Activated naive CD8-positive, alpha-beta T cell (primary cell): ENCODE results near the gene ITGB6.

ENCODE experiments used
- H3K27ac Mint-ChIP-seq: one replicate; pipeline ENCODE4 v1.8.0; 2021; ENCODE audit warnings: mixed read lengths
- H3K27me3 Mint-ChIP-seq: one replicate; pipeline ENCODE4 v1.8.0; 2021; ENCODE audit warnings: mixed read lengths
- H3K36me3 Mint-ChIP-seq: one replicate; pipeline ENCODE4 v1.8.0; 2021; ENCODE audit warnings: mixed read lengths
- H3K4me1 Mint-ChIP-seq: one replicate; pipeline ENCODE4 v1.8.0; 2021; ENCODE audit warnings: low read depth, mixed read lengths
- H3K4me3 Mint-ChIP-seq: one replicate; pipeline ENCODE4 v1.8.0; 2021; ENCODE audit warnings: mild to moderate bottlenecking, mixed read lengths
- H3K9me3 Mint-ChIP-seq: one replicate; pipeline ENCODE4 v1.8.0; 2021; ENCODE audit warnings: low read depth, mixed read lengths

ITGB6 gene

GRCh38 chr2:160077912-160078810, 121.9 kb downstream of the ITGB6 start:
- Mint-ChIP-seq H3K27me3 (no peaks in the 10 kb centered on the region), H3K9me3 (peaks cover 4% of the 10 kb centered on the region), H3K4me1 (peaks cover 4% of the 10 kb centered on the region), H3K36me3 (peaks cover 6% of the 10 kb centered on the region), H3K4me3 (no peak overlapping the region), H3K27ac (no peak overlapping the region)

- Mint-ChIP-seq H3K27ac (no peak overlapping the region), H3K36me3 (no peaks in the 10 kb centered on the region), H3K4me3 (no peak overlapping the region), H3K9me3 (no peaks in the 10 kb centered on the region), H3K27me3 (no peaks in the 10 kb centered on the region), H3K4me1 (peaks cover 4% of the 10 kb centered on the region)
Measured at GRCh38 chr2:160076914-160077313, 123.2 kb downstream of the ITGB6 start.

- no peaks in the 10 kb centered on the region for H3K27me3 Mint-ChIP-seq
- H3K9me3 Mint-ChIP-seq, result no peaks in the 10 kb centered on the region
- no peak overlapping the region for H3K27ac Mint-ChIP-seq
- H3K36me3 Mint-ChIP-seq, result no peaks in the 10 kb centered on the region
- H3K4me3 Mint-ChIP-seq, result no peak overlapping the region
- H3K4me1 Mint-ChIP-seq, result peaks cover 4% of the 10 kb centered on the region
Measured at GRCh38 chr2:160076241-160076640, 123.8 kb downstream of the ITGB6 start.

GRCh38 chr2:160075171-160075570, 124.9 kb downstream of the ITGB6 start:
- Mint-ChIP-seq H3K36me3 (no peaks in the 10 kb centered on the region), H3K27ac (no peak overlapping the region), H3K4me3 (no peak overlapping the region), H3K4me1 (peaks cover 4% of the 10 kb centered on the region), H3K27me3 (no peaks in the 10 kb centered on the region), H3K9me3 (no peaks in the 10 kb centered on the region)

DNA sequence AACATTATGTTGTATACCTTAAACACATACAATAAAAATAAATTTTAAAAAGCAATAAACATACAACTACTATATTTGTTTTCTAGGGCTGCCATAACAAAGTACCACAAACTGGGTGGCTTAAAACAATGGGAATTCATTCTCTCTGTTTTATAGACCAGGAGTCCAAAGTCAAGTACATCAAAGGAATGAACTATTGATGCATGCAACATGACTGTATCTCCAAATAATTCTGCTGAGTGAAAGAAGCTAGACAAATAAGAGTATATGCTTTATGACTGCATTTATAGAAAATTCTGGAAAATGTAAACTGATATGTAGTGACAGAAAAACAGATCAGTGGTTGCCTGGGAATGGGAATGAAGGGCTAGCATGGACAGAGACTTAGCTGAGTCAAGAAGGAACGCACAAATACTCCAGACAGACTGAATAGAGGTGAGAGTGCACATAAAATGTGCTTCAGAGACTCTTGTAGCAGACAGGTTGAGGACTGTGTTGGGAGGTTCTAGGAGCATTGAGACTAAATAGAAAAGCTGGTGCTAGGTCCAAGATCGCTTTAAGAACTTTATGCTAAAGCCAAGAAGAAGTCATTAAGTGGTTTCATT, 126.7 kb downstream of the ITGB6 start:
- H3K4me1 Mint-ChIP-seq, result peaks cover 4% of the 10 kb centered on the region
- no peak overlapping the region for H3K4me3 Mint-ChIP-seq
- no peaks in the 10 kb centered on the region for H3K9me3 Mint-ChIP-seq
- H3K27me3 Mint-ChIP-seq, result no peaks in the 10 kb centered on the region
- no peaks in the 10 kb centered on the region for H3K36me3 Mint-ChIP-seq
- no peak overlapping the region for H3K27ac Mint-ChIP-seq

GRCh38 chr2:160068906-160069305, 131.2 kb downstream of the ITGB6 start:
- peaks cover 2% of the 10 kb centered on the region for H3K36me3 Mint-ChIP-seq
- H3K9me3 Mint-ChIP-seq, result no peaks in the 10 kb centered on the region
- H3K27ac Mint-ChIP-seq, result no peak overlapping the region
- no peak overlapping the region for H3K4me3 Mint-ChIP-seq
- peaks cover 7% of the 10 kb centered on the region for H3K27me3 Mint-ChIP-seq
- no peaks in the 10 kb centered on the region for H3K4me1 Mint-ChIP-seq

GRCh38 chr2:160064916-160065315, 135.2 kb downstream of the ITGB6 start:
- Mint-ChIP-seq H3K4me1 (peaks cover 7% of the 10 kb centered on the region), H3K9me3 (no peaks in the 10 kb centered on the region), H3K27me3 (peaks cover 29% of the 10 kb centered on the region), H3K27ac (no peak overlapping the region), H3K4me3 (no peak overlapping the region), H3K36me3 (peaks cover 2% of the 10 kb centered on the region)

GRCh38 chr2:160063879-160064612, 136.0 kb downstream of the ITGB6 start:
- H3K9me3 Mint-ChIP-seq, result no peaks in the 10 kb centered on the region
- H3K4me1 Mint-ChIP-seq, result peaks cover 7% of the 10 kb centered on the region
- H3K27ac Mint-ChIP-seq, result no peak overlapping the region
- H3K27me3 Mint-ChIP-seq, result peaks cover 34% of the 10 kb centered on the region
- H3K36me3 Mint-ChIP-seq, result peaks cover 2% of the 10 kb centered on the region
- H3K4me3 Mint-ChIP-seq, result no peak overlapping the region

DNA sequence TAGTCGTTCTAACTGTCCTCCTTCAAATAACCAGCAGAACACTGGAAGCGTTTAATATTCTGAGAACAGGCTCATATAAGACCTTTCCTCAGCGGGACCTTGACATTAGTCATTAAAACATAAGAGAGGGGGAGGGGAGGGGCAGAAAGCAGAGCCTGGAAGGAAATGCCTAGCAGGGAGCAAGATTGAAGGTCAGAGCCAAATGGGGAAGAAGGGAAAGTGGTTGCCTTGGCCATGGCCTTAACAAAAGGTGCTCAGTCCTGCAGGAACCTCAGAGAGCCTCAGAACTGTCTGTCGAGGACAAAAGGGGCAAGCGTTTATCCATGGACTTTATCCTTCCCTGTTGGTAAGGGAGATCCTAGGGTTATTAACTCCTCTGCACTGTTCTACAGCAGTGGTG, 136.8 kb downstream of the ITGB6 start:
- H3K4me3 Mint-ChIP-seq, result peak overlapping the region; percentile 73
- peaks cover 37% of the 10 kb centered on the region for H3K27me3 Mint-ChIP-seq
- peaks cover 2% of the 10 kb centered on the region for H3K36me3 Mint-ChIP-seq
- H3K9me3 Mint-ChIP-seq, result no peaks in the 10 kb centered on the region
- no peak overlapping the region for H3K27ac Mint-ChIP-seq
- H3K4me1 Mint-ChIP-seq, result peaks cover 7% of the 10 kb centered on the region

GRCh38 chr2:160062292-160063005, 137.6 kb downstream of the ITGB6 start, which contains the start of gene PLA2R1:
TSS of gene PLA2R1 (minus strand) at chr2:160062615. CDS start at chr2:160062403, 212 bp downstream.
- Mint-ChIP-seq H3K36me3 (peaks cover 2% of the 10 kb centered on the region), H3K9me3 (no peaks in the 10 kb centered on the region), H3K4me1 (peaks cover 7% of the 10 kb centered on the region), H3K27me3 (peaks cover 41% of the 10 kb centered on the region), H3K4me3 (peak within 1 kb of the TSS; percentile 73), H3K27ac (no peak within 1 kb of the TSS)

DNA sequence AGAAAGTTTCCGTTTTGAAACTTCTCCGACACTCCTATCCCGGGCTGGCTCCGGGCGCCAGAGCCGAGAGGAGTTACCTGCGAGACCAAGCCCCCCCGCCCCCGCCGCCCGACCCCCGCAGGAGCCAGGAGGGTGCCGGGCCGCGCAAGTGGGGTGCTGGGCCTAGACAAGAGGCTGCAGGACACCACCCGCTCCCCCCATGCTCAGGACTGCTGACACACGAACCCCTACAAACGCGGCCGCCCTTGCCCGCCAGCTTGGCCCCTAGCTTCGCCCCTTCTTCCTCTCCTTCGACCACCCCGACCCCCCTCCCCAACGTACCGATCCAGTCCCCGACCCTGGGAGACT, 138.2 kb downstream of the ITGB6 start:
- Mint-ChIP-seq H3K4me1 (peaks cover 7% of the 10 kb centered on the region), H3K4me3 (peak overlapping the region; percentile 50), H3K27me3 (peaks cover 40% of the 10 kb centered on the region), H3K36me3 (peaks cover 2% of the 10 kb centered on the region), H3K9me3 (no peaks in the 10 kb centered on the region), H3K27ac (no peak overlapping the region)

GRCh38 chr2:160061533-160061932, 138.5 kb downstream of the ITGB6 start:
- peak overlapping the region; percentile 20 for H3K4me3 Mint-ChIP-seq
- H3K9me3 Mint-ChIP-seq, result no peaks in the 10 kb centered on the region
- peaks cover 39% of the 10 kb centered on the region for H3K27me3 Mint-ChIP-seq
- H3K36me3 Mint-ChIP-seq, result peaks cover 2% of the 10 kb centered on the region
- H3K4me1 Mint-ChIP-seq, result peaks cover 7% of the 10 kb centered on the region
- H3K27ac Mint-ChIP-seq, result no peak overlapping the region

- Mint-ChIP-seq H3K4me3 (no peak overlapping the region), H3K4me1 (peaks cover 7% of the 10 kb centered on the region), H3K9me3 (no peaks in the 10 kb centered on the region), H3K36me3 (no peaks in the 10 kb centered on the region), H3K27me3 (peaks cover 34% of the 10 kb centered on the region), H3K27ac (no peak overlapping the region)
Measured at GRCh38 chr2:160060297-160060696, 139.8 kb downstream of the ITGB6 start.

DNA sequence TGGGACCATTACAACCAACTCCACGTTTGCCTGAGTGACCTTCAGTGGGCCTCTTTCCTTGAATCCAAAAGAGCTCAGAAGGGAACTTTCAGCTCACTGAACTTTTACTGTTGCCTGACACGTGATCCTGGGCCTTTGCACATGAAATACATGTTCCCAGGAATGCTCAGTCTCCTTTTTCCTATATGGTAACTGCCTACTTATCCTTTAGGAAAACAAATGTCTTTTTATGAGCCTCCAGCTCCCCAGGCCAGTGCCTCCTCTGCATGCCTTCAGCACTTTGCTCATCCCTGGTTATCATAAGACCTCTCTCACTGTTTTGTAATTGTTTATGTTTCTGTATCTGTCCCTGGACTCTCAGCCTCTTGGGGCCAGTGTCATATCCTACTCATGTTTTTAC, 142.7 kb downstream of the ITGB6 start:
- no peaks in the 10 kb centered on the region for H3K4me1 Mint-ChIP-seq
- no peak overlapping the region for H3K27ac Mint-ChIP-seq
- H3K27me3 Mint-ChIP-seq, result peaks cover 29% of the 10 kb centered on the region
- no peaks in the 10 kb centered on the region for H3K9me3 Mint-ChIP-seq
- no peaks in the 10 kb centered on the region for H3K36me3 Mint-ChIP-seq
- H3K4me3 Mint-ChIP-seq, result no peak overlapping the region
